Glomerular endothelial cell (primary cell): Measurements from ENCODE around the gene XRCC3. TPM values are rescaled to one million over a fixed set of nuclear protein-coding genes. Genes with fewer than 3 reads are reported as not detected.

Experiments
- DNase-seq: peaks from one replicate; pipeline ENCODE4 v3.0.0-alpha.2; 2011; ENCODE audit warnings: low read depth, low spot score; ENCODE audit errors: extremely low read depth
- total RNA-seq: library from RNA; depleted of rRNA; stranded (reverse); fragments of >200 nt; gene quantifications from 2 replicates; pipeline ENCODE4 v1.2.3, GENCODE V29; 2015

Gene XRCC3
- total RNA-seq = 14.2 and 15.5 TPM in 2 replicates

DNA sequence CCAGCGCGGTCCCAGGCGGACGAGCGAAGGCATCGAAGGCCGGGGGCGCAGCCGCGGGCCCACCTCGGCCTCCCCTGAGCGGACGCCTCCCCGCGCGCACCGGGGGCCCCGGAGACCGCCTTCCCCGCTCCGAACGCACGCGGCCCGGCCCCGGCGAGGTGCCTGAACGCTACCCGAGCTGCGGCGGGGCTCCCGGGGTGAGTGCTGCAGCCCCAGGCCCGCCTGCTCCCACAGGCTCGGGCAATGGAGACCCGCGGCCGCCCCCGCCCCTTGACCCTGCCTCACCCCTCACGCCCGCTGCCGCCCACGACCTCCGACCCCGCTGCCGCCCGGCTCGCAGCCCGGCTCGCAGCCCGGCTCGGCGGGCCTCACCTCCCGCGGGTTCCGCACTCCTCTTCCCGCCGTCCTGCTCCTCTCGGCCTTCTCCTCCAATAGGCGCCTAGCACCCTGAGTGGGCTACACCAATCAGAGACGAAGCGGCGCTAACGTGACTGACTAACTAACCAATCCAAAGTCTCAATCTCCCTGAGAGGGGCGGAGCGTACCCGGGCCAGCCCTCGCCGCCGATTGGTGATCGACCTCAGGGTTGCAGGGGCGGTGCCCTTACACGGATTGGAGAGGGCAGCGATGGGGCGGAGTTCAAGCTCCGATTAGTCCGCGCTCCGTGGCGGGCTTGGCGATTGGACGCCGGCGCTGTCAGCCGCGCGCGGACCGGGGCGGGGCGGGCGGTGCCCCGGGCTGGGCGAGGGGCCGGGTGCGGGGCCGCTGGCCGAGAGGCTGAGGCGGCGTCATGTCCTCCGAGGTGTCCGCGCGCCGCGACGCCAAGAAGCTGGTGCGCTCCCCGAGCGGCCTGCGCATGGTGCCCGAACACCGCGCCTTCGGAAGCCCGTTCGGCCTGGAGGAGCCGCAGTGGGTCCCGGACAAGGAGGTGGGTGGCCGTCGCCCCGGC, at the start of gene XRCC3, which contains the start of gene ZFYVE21:
TSS of gene XRCC3 (minus strand) at position 400 of the 949 bp plus-strand sequence. CDS start 4,364 bp downstream, outside the sequence.
TSS of gene ZFYVE21 (plus strand) at position 759 of the 949 bp plus-strand sequence. CDS start at position 791, 32 bp downstream.
- peak; percentile 93 for DNase-seq

DNA sequence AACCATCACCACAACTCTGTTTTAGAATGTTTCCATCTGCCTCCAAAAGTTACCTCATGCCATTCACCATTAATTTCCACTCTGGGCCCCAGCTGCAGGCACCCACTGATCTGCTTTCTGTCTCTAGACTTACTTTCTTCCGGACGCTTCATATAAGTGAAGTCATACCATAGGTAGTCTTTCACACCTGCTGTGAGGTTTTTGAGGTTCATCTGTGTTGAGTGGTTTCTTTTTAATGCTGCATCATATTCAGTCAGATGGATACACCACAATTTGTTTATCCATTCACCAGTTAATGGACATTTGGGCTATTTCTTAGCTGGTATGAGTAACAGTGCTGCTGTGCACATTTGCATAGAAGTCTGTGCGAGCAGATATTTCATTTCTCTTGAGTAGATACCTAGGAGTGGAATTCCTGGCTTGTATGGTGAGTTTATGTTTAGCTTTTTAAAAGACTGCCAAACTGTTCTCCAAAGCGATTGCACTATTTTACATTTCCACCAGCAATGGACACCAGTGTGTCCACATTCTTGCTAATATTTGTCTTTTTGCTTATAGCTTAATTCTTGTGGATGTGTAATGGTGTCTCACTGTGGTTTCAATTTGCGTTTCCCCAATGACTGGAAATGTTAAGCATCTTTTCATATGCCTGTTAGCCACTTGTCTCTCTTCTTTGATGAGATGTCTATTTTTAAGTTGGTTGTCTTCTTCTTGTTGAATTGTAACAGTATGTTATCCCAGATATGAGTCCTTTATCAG, 48.7 kb upstream of the XRCC3 start:
- DNase-seq = no peak

DNA sequence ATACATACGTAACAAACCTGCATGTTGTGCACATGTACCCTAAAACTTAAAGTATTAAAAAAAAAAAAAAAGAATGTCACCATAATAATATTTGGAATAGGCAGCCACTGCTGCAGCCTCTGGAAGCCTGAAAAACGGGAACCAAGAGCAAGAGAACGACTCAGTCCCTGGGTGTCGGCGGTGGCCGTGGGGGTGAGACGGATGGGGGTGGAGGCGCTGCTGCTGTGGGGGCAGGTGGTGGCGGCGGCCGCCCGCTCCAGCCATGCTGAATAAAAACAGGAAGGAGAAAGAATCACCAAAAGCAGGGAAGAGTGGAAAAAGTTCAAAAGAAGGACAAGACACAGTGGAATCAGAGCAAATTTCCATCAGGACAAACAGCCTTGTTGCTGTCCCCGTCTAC, 47.3 kb upstream of the XRCC3 start:
- no peak for DNase-seq

DNA sequence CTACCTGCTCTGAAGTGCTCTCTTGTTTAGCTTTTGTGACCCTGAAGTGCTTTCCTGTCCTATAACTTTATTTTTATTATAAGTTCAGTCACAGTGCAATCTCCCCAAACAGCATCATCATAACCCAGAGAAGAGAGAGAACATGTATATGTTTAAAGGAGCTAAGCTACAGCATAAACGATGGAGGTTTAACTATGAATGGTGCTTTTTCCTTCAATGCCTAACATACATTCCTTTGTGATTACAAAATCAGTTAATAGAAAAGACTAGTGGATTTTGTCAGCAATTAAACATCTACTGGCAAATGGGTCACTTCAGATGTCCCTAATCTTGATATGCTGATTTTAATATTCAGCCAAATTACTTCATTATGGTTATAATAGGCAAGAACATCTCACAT, 46.8 kb upstream of the XRCC3 start:
- DNase-seq = no peak

DNA sequence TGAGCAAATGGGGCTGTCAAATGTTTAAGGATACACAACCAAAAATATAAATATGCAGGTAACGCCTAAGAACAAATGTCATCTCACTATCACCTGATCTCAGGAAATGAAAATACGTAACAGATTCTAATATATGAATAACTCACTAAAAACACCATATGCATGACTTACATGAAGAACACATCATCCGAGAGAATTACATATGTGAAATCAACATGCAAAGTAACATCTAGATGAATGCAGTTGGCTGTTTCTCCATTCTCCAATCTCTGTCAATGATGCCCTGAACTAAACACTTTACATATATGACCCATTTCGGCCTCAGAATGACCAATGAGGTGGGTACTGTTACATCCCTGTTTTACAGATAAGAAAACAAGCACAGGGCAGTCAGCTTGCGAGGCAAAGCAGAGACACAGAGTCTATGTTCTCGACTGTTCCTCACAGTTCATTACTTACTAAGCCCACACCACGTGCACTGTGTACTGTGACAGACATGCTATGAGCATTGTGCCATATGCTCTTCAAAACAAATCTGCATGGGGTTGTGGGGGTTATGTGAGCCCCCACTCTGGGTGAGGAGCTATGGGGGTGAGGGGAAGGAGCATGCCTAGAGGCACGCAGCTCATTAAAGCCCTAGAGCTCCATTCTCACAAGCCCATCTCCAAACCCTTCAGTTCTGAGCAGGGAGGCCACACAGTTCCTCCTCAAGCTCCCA, 43.0 kb upstream of the XRCC3 start:
- no peak for DNase-seq

DNA sequence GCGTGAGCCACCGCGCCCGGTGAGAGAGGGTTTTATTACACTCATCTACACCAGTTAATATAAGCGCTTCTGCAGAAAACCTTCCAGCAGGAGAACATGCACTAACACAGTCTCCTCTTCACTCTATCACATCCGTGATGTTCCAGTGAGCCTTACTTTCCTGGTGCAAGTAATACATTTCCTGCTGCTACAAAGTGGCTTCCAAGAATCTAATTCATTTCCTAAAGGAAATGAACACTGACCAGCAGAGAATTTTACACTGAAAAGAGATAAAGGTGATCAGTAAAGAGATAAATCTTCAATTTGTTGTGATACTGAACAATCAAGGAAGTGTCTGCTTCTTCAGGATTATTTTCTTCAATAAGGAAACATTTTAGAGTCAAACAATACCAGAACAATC, 39.8 kb upstream of the XRCC3 start:
- DNase-seq = no peak

DNA sequence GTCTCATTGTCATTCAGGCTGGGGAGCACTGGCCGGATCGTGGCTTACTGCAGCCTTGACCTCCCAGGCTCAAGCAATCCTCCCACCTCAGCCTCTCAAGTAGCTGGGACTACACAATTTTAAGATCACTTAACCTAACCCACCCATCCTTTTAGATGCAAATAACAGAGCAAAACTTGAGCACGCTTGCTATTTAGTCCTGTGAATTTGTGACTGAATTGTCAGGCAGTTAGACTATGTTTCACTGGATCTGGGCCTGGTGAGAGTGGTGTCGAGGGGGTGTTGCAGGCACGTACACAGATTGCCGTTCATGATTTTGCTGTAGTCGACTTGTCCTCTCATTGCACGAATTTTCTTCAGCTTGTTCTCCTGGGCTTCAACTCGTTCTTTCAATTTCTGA, 38.5 kb upstream of the XRCC3 start:
- DNase-seq = no peak

DNA sequence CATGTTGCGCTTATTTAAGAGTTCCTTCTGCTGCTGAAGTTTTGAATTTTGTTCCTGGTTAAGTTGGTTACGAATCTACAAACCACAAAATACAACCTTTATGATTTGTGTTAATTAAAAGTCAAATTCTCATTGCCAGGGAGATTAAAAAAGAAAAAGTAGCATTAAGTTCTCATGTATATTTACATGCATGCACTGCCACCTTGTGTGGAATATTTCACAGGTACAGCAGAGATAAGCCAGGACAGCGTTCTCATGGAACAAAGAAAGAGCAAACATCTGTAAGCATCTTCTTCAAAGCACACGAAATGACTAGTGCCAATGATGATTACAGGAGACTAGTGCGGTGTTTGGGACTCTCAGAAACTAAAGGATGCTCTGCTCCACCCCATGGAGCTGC, 34.6 kb upstream of the XRCC3 start:
- no peak for DNase-seq

DNA sequence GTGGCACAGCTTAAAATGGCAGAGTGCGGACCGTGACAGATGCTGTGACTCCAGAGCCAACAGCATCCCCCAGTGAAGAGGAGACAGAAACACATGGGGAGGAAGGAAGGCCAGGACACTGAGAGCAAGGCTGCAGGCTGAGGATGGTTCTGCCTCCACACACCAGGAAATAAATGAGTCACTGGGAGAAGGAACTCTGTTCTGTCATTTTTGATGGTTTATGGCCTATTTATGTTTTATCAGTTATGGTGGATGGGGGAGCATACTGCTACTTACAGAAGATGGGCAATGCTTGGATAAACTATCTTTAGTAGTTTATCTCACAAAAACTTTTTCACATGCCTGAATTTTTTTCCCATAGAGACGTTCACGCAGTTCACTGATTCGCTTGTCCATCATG, 34.2 kb upstream of the XRCC3 start:
- DNase-seq = no peak

DNA sequence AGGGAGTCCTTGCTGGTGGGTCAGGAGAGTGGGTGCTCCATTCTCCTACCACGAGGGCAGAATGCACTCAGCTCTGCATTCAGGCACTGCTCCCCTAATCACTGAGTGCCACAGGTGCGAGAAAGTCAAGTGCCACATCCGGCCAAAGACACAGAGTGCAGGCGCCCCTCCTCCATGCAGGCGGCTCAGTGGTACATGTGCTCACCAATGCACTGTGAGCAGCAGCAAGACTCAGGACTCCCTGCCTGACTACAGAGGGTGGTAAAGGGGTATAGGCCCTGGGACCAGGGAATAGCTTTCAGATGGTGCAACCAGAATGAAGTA, 33.2 kb upstream of the XRCC3 start:
- DNase-seq = no peak

DNA sequence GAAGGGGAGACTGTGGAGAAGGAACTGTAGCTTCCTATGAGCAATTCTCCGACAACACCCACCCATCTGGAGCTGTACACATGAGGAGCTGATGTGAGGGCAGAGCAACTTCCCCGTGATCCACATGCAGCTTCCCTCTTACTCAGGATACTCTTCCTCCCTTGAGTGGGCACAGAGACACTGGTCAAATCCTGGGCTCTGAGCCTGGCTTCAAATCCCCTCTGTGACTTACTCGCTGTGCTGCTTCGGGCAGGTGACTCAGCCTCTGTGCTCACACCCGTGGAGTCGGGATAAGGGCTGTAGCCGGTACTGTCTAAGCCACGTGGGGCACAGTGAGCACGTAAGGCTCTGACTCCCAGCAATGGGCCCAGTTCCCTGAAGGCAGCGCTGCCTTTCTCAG, 31.4 kb upstream of the XRCC3 start:
- DNase-seq = no peak

DNA sequence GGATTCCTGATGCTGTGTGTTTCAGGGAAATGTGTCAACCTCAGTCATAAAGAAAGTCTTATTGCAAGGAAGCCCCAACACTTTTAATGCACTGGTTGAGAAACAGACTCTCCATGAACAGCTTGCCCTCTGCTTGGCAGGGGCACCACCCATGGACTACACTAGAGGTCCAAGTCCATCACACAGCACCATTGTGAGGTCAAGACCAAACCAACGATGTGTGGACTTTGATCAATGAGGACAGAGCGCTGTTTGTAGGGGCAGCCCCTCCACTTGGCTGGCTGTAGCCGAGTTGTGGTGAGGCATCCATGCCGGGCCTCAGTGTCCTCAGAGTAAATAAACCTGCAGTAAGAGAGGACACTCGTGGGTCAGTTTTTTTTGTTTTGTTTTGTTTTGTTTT, 30.2 kb upstream of the XRCC3 start:
- DNase-seq = no peak

DNA sequence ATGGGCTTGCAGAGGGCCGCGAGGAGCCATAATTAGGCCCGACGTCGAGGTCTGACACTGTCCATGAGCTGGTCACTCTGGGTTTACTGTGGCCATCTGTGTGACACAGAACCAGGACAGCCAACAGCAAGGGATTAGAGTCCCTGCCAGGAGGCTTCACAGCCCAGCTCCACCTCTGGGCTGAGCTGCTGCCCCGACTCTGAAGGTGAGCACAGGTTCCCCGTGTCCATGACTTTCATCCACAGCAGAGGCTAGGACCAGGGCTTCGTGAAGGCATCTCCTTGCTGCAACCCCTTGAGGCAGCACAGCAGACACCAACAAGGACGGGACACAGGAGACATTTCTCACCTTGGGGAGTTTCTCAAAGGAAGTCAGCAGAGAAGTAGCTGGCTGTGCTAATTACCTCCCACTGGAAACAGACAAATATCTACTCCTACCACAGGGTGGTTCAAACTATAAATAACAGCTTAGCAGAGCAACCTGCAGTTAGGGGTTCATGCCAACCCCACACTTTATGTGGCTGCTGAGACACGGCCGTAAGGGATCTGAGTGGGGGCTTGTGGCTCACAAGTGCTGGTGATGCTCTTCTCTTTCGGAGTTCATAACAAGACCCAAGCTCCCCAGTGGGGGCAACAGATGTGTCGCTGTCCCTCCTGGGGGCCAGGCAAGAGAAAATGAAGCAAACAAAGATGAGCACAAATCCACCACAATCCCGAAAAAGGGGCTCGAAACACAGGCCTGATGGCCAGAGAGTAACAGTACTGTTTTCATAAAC, 29.6 kb upstream of the XRCC3 start:
- DNase-seq = no peak

DNA sequence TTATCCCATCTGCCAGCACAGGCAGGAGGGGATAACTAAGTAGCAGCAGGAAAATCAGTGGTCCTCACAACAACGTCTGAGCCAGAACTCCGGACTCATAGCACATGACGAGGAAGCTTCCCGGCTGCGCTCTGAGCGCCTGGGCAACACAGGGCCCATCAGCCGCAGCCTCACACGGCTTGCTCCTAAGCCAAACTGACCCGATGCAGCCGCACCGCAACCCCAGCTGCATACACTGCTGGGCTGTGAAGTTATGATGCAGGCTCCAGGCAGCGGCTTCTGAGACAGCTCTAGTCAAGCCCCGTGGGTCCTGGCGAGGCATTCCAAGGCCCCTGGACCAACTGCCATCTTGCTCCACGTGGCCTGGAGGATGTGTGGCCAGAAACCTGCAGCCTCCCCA, 28.4 kb upstream of the XRCC3 start:
- no peak for DNase-seq

DNA sequence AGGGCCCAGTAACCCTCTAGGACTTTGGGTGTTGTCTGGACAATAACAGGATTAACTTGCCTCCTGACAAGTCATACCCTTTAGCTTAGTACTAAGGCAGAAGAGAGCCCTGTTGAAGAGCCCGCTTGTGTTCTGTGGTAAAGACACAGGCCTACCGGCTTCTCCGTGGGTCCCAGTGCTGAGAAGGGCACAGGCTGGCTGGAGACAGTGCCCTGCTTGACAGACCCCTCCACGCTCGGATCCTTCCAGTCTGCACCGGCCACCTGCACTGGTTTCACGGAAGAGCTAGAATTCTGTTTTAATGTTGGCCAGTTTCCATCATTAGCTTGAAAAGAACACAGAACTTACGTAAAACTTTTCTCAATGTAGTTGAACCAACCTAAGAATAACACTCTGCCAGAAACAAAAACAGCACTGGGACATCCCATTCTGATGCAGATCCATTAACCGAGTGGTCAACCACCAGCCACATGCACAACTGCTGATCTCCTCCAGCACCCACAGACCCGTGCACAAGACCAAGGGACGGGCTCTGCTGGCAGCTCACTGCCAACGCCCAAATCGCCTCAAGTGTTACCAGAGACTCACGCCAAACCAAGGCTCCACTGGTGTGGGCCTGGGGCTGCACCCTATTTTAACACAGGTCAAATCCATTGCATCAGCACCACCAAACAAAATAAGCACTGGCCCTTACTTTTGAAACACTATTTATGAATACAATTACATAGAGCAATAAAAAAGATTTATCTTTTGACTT, 27.4 kb upstream of the XRCC3 start:
- DNase-seq = no peak

DNA sequence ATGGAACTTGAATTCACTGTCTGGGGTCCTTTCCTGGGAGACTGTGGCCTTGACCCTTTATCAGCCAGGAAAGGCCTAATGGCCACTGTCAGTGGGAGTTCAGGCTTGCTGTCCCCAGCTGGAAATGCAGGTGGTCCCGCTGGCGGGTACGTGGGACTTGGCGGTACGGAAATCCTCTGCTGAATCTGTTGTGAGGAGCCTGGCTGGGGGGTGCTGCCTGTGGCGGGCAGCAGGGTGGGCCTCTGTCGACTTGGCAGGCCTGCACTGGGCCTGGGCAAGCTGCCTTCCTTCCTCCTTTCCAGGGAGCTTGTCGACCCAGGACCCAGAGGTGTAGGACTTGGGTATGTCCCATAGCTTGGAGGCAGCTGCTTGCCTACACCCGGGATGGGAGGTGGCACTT, 26.6 kb upstream of the XRCC3 start:
- no peak for DNase-seq

DNA sequence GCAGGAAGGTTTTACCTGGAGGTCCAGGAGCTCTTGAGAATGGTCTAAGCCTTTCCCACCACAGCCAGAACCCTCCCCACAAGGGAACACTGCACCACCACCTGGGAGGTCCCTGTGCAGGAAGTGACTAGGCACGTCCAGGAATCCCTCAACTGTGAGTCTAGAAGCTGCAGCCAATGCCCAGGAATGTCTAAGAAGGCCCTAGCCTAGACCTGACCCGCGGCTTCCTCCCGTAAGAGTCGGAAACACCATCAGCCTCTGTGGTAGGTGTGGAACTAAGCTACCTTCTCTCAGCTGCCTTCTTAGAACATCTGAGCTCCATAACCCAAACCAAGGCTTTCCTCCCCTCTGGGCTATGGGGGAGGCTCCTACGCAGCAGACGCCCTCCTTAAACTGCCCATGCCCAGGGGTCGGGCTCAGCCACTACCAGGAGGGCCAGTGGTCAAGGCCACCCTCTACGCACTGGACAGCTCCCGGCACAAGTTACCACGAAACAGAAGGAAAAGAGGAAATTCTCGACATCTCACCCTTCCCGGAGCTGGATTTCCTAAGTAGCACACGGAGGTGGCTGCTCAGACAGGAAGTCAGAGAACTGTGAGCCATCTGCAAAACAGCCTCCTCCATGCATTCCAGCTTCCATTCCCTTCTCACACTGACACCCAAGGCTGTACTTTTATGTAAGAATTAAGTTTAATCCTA, 25.9 kb upstream of the XRCC3 start:
- no peak for DNase-seq

DNA sequence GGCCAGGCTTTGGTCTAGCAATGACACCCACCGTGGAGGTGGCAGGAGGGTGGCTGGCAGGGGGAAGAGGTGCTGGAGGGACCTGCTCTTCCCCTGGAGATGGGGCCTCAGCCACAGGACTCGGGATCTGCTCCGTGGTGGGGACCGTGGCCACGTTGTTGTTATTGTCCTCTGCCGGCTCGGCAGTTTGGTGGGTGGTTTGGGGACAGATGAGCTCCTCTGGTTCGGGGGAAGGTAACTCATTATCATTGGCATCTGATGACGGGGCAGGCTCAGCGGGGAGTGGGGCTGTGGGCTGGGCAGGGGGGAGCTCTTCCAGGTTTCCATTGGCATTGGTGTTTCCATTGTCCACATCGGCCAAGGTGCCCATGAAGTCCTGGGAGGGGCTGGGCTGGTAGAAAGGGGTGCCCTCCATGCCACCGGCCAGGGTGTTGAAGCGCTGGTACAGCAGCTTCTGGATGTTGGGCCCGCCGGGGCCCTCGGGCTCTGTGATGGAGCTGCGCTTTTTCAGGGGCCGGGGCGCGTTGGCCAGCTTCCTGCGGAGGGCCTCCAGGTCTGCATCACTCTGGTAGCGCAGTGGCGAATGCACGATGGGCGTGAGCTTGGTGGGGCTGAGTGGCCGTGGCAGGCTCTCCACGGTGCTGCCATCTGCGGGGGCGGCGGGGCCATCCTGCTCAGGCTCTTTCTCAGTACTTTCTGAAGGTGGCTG, 24.7 kb upstream of the XRCC3 start:
- no peak for DNase-seq

DNA sequence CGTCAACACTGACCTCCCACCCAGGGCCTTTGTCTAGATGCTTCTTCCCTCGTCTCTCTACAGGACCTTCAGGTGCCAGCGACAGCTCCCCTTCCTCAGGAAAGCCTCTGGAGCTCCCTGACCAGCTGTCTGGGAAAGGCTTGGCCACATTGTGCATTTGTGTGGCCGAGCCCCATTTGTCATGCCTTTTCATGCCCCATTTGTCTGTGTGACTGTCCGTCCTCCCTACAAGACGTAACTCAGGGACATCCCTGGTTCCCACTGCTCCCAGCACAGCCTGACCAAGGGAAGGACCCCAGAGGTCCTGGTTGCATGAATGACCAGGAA, 24.2 kb upstream of the XRCC3 start:
- DNase-seq = no peak
